ENCODE measurements around the gene SLCO4C1. TPM values are rescaled to one million over a fixed set of nuclear protein-coding genes. Genes with fewer than 3 reads are reported as not detected.

SLCO4C1 gene
- total RNA-seq, 2 donors from 2014 or later = 0.13 to 0.17 TPM

DNA sequence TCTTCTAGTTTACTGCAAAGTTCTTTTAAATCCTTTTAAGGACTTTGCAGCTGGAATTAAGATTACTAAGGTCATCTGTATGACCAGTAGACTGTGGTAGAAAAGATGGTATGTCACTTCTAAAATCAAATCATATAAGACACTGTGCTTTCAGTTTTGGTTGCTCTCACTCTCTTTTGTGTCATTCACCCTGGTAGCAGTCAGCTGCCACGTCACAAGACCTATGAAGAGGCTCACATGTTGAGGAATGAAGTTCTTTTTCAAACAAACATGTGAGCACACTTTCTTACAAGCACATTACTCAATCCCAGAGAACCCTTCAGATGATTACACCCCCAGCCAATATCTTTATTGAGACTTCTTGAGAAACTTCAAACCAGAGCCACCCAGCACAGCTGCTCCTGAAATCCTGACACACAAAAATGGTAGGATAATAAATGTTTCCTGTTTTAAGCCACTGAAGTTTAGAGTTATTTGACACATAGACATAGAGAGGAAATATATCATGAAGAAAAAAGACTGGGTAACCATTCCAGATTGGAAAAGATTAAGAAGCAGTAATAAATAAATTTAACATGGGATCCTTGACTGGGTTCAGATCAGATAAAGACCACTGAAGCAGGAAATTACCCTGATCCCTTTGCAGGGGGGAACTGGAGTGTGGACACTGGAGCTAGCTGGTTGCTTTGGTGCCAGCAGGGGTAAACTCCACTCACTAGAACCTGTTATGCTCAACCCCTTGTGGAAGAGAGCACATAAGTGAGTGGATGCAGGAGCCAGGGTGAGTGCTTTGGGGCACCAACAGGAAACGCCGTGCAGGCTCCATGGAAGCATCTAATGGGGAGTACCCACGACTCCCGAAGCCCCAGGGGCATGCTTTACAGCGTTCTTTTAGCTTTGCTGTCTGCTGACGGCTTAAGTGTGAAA lies 64.1 kb downstream of the SLCO4C1 start:
- peaks cover 12% of the 10 kb centered on the region for H3K4me1 Mint-ChIP-seq
- no peak overlapping the region for H3K4me3 Mint-ChIP-seq
- no peaks in the 10 kb centered on the region for H3K36me3 Mint-ChIP-seq (ENCODE audit: low read depth)
- DNase-seq = no peak
- ATAC-seq = no peak
- H3K9me3 ChIP-seq (ENCODE audit: control insufficient read depth, low read length, poor library complexity, severe bottlenecking) = no peaks in the 10 kb centered on the region
- peaks cover 21% of the 10 kb centered on the region for H3K27me3 Mint-ChIP-seq
- no peak overlapping the region for H3K27ac Mint-ChIP-seq

DNA sequence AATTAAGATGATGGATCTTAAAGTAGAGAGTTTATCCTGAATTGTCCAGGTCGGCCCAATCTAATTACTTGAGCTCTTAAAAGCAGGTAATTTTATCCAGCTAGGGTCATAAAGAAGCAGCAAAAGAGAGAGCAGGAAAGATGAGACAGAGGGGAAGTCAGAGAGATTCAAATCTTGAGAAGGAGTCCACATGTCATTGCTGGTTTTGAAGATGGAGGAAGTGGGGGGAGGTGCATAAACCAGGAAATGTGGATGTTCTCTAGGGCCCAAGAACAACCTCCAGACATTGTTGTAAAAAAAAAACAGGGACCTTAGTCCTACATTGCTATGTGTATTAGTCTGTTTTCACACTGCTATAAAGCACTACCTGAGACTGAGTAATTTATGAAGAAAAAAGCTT lies 66.4 kb downstream of the SLCO4C1 start:
- DNase-seq (no peak), ATAC-seq (no peak)
- H3K27me3 Mint-ChIP-seq = peaks cover 16% of the 10 kb centered on the region
- no peak overlapping the region for H3K4me3 Mint-ChIP-seq
- H3K4me1 Mint-ChIP-seq = peaks cover 12% of the 10 kb centered on the region
- H3K36me3 Mint-ChIP-seq (ENCODE audit: low read depth) = no peaks in the 10 kb centered on the region
- H3K9me3 ChIP-seq (ENCODE audit: control insufficient read depth, low read length, poor library complexity, severe bottlenecking) = no peaks in the 10 kb centered on the region
- H3K27ac Mint-ChIP-seq = no peak overlapping the region

DNA sequence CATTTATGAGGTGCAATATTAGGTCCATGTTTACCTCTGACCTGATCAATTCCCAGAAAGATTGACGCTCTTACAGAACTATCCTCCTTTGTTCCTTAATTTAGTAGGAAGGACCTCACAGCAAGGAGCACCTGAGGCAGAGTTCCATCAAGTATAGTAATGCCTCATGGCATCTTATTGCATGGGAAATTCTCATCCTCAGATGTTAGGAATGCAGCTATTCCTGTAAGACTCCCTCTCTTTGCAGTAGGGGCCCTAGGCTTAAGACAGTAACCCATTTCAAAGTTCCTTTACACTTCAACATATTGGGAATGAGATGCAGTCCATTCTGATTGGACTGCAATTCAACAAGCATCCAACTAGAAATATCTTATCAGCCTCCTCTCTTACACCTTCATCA lies 69.8 kb downstream of the SLCO4C1 start:
- H3K4me1 Mint-ChIP-seq = peaks cover 6% of the 10 kb centered on the region
- no peak overlapping the region for H3K27ac Mint-ChIP-seq
- no peak overlapping the region for H3K4me3 Mint-ChIP-seq
- no peaks in the 10 kb centered on the region for H3K9me3 ChIP-seq (ENCODE audit: control insufficient read depth, low read length, poor library complexity, severe bottlenecking)
- no peaks in the 10 kb centered on the region for H3K36me3 Mint-ChIP-seq (ENCODE audit: low read depth)
- H3K27me3 Mint-ChIP-seq = peaks cover 14% of the 10 kb centered on the region
- no peak for DNase-seq
- no peak for ATAC-seq

DNA sequence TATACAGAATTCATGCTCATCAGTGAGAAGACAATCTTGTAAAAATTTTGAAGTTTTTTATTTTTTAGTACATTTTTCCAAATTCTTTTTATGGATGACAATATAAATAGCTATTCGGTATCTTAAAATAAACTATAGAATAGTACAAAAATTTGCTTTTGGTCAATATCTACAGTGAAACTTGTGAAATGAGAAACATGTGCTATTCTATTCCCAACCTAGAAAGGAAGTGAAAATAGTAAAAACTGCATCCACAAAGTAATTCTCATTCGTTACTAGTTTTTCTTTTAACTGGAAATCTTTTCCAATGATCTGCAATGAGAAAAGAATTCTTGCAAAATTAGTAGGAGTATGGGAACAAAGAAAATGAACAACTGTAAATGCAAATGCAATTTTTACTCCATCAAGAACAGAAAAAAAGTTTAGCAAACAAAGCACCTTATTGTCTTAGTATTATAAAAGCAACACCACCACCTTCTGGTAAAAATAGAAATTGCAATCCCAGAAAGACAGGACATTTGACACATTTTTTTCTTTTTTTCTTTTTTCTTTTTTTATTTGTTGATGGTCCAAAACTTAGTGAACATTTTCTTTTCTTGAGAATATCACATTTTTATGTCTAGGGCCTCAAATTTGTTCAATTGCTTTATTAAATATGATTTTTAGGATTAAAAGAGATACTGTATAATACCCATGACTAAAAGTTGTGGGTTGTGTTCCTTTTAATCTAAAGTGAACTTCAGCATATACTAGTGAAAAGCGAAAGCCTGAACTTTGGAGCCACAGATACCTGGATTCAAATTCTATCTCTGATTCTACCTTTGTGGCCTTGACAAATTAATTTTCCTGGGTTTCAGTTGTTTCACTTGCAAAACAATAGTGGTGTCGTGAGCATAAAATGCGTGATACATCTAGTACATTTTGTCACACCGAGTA lies 72.3 kb downstream of the SLCO4C1 start:
- DNase-seq = no peak
- H3K4me1 Mint-ChIP-seq = no peaks in the 10 kb centered on the region

DNA sequence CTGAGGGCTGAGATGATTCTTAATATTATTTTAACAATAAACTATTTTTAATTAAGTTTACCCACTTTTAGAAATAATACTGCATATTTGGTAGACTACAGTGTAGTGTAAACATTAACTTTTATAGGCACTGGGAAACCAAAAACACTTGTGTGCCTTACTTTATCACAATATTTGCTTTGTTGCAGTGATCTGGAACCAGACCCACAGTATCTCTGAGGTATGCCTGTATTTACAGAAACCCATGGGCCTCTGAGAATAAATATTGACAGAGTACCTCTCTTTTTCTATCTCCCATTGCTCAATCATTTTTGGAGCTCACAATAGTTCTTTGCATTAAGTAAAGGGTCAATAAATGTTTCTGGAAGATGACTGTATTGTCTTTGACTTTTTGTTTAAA lies 73.3 kb downstream of the SLCO4C1 start:
- H3K27me3 Mint-ChIP-seq = peaks cover under 1% of the 10 kb centered on the region
- no peak for ATAC-seq

More for the DNA sequence above, 72.3 kb downstream of the SLCO4C1 start:
- Mint-ChIP-seq H3K27me3 (peaks cover 7% of the 10 kb centered on the region), H3K4me3 (no peak overlapping the region), H3K36me3 (ENCODE audit: low read depth) (no peaks in the 10 kb centered on the region), H3K27ac (no peak overlapping the region)
- no peaks in the 10 kb centered on the region for H3K9me3 ChIP-seq (ENCODE audit: control insufficient read depth, low read length, poor library complexity, severe bottlenecking)
- ATAC-seq = no peak

DNA sequence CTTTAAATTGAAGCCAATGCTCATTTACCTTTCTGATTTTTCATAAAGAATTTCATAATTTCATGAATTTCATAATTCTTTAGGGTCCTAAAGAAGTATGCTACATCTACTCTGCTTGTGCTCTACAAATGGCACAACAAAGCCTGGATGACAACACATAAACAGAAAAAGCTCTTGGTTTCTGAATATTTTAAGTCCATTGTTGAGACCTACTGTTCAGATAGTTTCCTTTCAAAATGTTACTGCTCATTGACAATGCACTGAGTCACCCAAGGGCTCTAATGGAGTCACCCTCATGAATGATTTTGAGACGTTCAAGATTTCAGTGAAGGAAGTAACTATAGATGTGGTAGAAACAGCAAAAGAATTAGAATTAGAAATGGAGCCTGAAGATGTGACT lies 74.1 kb downstream of the SLCO4C1 start:
- Mint-ChIP-seq H3K36me3 (ENCODE audit: low read depth) (no peaks in the 10 kb centered on the region), H3K4me1 (no peaks in the 10 kb centered on the region), H3K27ac (no peak overlapping the region), H3K27me3 (no peaks in the 10 kb centered on the region), H3K4me3 (no peak overlapping the region)
- ATAC-seq (no peak), DNase-seq (no peak)
- no peaks in the 10 kb centered on the region for H3K9me3 ChIP-seq (ENCODE audit: control insufficient read depth, low read length, poor library complexity, severe bottlenecking)

More for the DNA sequence above, 73.3 kb downstream of the SLCO4C1 start:
- H3K4me3 Mint-ChIP-seq = no peak overlapping the region
- DNase-seq = no peak
- H3K4me1 Mint-ChIP-seq = no peaks in the 10 kb centered on the region
- no peak overlapping the region for H3K27ac Mint-ChIP-seq
- no peaks in the 10 kb centered on the region for H3K9me3 ChIP-seq (ENCODE audit: control insufficient read depth, low read length, poor library complexity, severe bottlenecking)
- no peaks in the 10 kb centered on the region for H3K36me3 Mint-ChIP-seq (ENCODE audit: low read depth)

DNA sequence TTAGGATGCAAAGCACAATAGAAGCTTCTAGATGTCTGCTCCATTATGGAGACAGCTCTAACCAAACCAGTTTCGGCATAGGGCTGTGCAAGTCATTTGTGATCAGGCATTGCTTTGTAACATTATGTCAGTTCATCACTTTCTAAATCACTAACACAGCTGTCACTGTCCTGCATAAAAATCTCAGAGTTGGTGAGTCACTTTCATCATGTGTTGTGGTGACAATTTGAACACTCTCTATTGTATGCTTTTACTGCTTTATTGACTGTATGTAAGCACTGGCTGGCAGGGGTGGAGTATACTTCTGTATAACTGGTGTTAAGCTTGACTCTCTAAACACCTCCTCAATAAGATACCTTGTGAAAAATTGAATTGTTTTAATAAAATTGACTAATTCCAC lies 77.9 kb downstream of the SLCO4C1 start:
- no peaks in the 10 kb centered on the region for H3K36me3 Mint-ChIP-seq (ENCODE audit: low read depth)
- DNase-seq (no peak), ATAC-seq (no peak)
- H3K9me3 ChIP-seq (ENCODE audit: control insufficient read depth, low read length, poor library complexity, severe bottlenecking) = no peaks in the 10 kb centered on the region
- H3K27me3 Mint-ChIP-seq = no peaks in the 10 kb centered on the region
- H3K4me3 Mint-ChIP-seq = no peak overlapping the region
- no peak overlapping the region for H3K27ac Mint-ChIP-seq
- peaks cover 4% of the 10 kb centered on the region for H3K4me1 Mint-ChIP-seq

DNA sequence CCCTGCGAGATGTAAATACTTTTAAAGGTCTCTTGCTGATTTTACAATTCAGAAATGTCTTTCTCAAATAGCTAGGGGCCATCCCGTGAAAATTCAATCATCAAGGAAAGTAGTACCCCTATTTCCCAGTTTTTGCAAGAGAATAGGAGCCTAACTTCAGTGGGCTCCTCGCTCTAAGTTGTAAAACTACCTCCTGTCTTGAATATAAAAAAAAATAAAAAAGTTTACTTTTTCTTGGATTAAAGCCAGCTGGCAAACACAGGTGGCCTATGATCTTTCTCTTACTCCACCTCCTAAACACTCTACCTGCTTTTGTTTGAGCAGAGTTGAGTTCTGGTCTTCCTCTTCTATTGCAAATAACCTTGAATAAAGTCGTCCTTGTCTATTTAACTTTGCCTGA lies 79.4 kb downstream of the SLCO4C1 start:
- peaks cover 4% of the 10 kb centered on the region for H3K4me1 Mint-ChIP-seq
- no peak for DNase-seq
- no peaks in the 10 kb centered on the region for H3K9me3 ChIP-seq (ENCODE audit: control insufficient read depth, low read length, poor library complexity, severe bottlenecking)
- no peaks in the 10 kb centered on the region for H3K36me3 Mint-ChIP-seq (ENCODE audit: low read depth)
- no peak overlapping the region for H3K27ac Mint-ChIP-seq
- ATAC-seq = no peak
- H3K27me3 Mint-ChIP-seq = no peaks in the 10 kb centered on the region
- no peak overlapping the region for H3K4me3 Mint-ChIP-seq

DNA sequence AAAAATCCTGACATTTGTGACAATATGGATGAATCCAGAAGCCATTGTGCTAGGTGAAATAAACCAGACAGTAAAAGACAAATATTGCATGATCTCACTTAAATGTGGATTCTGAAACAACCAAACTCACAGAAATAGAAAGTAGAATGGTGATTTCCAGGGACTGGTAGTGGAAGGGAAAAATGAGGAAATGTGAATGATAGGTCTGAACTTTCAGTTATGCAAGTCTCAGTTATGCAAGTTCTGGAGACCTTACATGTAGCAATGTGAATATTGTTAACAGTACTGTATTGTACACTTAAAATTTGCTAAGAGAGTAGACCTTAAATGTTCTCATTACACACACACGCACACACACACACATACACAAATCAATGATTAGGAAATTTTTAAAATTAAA lies 84.9 kb downstream of the SLCO4C1 start:
- H3K36me3 Mint-ChIP-seq (ENCODE audit: low read depth) = no peaks in the 10 kb centered on the region
- ATAC-seq (no peak), DNase-seq (no peak)
- H3K27ac Mint-ChIP-seq = no peak overlapping the region
- no peak overlapping the region for H3K4me3 Mint-ChIP-seq
- H3K4me1 Mint-ChIP-seq = peaks cover 2% of the 10 kb centered on the region
- no peaks in the 10 kb centered on the region for H3K9me3 ChIP-seq (ENCODE audit: control insufficient read depth, low read length, poor library complexity, severe bottlenecking)
- H3K27me3 Mint-ChIP-seq = no peaks in the 10 kb centered on the region

DNA sequence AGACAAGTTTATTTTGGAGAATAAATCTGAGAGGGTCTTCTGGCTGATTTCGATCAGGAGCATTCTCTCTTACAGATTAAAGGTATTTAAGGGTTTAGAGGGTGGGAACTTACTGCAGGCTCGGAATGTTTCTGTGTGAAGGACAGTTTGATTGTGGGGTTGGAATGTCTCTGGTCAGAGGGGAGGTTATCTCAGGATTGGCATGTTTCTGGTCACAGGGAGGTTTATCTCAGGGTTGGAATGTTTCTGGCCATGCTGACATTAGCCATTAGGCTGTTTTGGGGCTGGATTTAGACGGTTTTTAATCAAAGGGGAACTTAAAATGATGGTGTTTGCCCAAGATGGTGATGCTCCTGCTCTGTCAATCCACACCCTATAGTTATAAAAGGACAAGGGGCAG lies 95.2 kb downstream of the SLCO4C1 start:
- no peak for ATAC-seq
- no peak for DNase-seq
- peaks cover 13% of the 10 kb centered on the region for H3K27me3 Mint-ChIP-seq

DNA sequence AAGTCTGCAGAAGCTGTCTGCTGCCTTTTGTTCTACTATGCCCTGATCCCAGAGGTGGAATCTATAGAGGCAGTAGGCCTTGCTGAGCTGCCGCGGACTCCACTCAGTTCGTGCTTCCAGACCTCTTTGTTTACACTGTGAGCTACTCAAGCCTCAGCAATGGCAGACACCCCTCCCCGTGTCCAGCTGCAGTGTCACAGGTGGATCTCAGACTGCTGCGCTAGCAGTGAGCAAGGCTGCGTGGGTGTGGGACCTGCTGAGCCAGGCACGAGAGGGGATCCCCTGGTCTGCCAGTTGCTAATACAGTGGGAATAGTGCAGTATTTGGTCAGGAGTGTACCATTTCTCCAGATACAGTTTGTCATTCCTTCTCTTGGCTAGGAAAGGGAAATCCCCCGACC lies 99.6 kb downstream of the SLCO4C1 start:
- Mint-ChIP-seq H3K4me1 (no peaks in the 10 kb centered on the region), H3K4me3 (no peak overlapping the region), H3K27ac (no peak overlapping the region), H3K27me3 (peaks cover 10% of the 10 kb centered on the region), H3K36me3 (ENCODE audit: low read depth) (no peaks in the 10 kb centered on the region)
- DNase-seq = no peak
- H3K9me3 ChIP-seq (ENCODE audit: control insufficient read depth, low read length, poor library complexity, severe bottlenecking) = no peaks in the 10 kb centered on the region
- no peak for ATAC-seq

More for the DNA sequence above, 95.2 kb downstream of the SLCO4C1 start:
- no peaks in the 10 kb centered on the region for H3K9me3 ChIP-seq (ENCODE audit: control insufficient read depth, low read length, poor library complexity, severe bottlenecking)
- no peak overlapping the region for H3K27ac Mint-ChIP-seq
- no peaks in the 10 kb centered on the region for H3K36me3 Mint-ChIP-seq (ENCODE audit: low read depth)
- no peak overlapping the region for H3K4me3 Mint-ChIP-seq
- no peaks in the 10 kb centered on the region for H3K4me1 Mint-ChIP-seq

Measured in T-helper 17 cell (primary cell).